GM06990 (cell line): ENCODE measurements around the gene WAC.

ENCODE experiments used
- DNase-seq: peaks from one replicate; pipeline ENCODE4 v3.0.0-alpha.2; 2011; ENCODE audit not compliant: insufficient read length; ENCODE audit errors: extremely low read depth
- H3K27me3 ChIP-seq: replicated peaks from 2 replicates; pipeline ENCODE4 v1.6.0; 2011; ENCODE audit warnings: low read length; ENCODE audit not compliant: control insufficient read depth, insufficient read depth
- H3K36me3 ChIP-seq: 2 replicates; pipeline ENCODE4 v1.5.1; 2011; ENCODE audit warnings: low read length; ENCODE audit not compliant: control insufficient read depth, insufficient read depth
- H3K4me3 ChIP-seq: replicated peaks from 2 replicates; pipeline ENCODE4 v1.5.1; 2011; ENCODE audit warnings: low read depth, mild to moderate bottlenecking, control low read depth, low read length
- CTCF ChIP-seq: IDR thresholded peaks from 2 replicates; pipeline ENCODE4 v1.5.1; 2011; ENCODE audit warnings: low read length, control low read depth, mild to moderate bottlenecking, inconsistent platforms; ENCODE audit not compliant: insufficient read depth, poor library complexity, severe bottlenecking

Gene WAC

GRCh38 chr10:28592953-28593352 is 60.0 kb downstream of the WAC start:
- Histone ChIP-seq H3K4me3 (no peak overlapping the region), H3K27me3 (no peaks in the 10 kb centered on the region), H3K36me3 (peaks cover 13% of the 10 kb centered on the region)
- DNase-seq: no peak
- TF ChIP-seq CTCF: no peak

DNA sequence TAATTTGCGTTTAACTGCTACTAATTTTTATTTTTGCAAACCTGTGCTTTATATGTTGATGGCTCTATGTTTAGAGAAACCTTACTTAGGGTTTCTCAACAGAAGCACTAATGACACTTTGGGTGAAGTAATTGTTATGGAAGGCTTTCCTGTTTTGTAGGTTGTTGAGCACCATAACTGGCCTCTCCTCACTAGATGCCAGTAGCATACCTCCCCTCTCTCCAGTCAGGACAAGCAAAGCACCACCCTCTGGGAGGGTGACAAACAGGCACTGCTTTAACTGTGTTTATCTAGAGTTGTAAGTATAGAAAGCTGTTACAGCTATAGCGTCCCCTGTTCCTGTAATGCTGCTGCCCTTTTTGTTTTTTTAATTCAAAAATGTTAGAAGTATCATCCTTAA is 60.9 kb downstream of the WAC start:
- Histone ChIP-seq H3K36me3 (peaks cover 15% of the 10 kb centered on the region), H3K27me3 (no peaks in the 10 kb centered on the region), H3K4me3 (no peak overlapping the region)
- no peak for DNase-seq
- no peak for TF ChIP-seq CTCF

GRCh38 chr10:28594406-28594805 is 61.5 kb downstream of the WAC start:
- H3K36me3 ChIP-seq: peaks cover 15% of the 10 kb centered on the region
- DNase-seq: no peak
- no peak for TF ChIP-seq CTCF
- no peaks in the 10 kb centered on the region for H3K27me3 ChIP-seq
- no peak overlapping the region for H3K4me3 ChIP-seq

- Histone ChIP-seq H3K27me3 (no peaks in the 10 kb centered on the region), H3K4me3 (no peak overlapping the region), H3K36me3 (peaks cover 13% of the 10 kb centered on the region)
- TF ChIP-seq CTCF: no peak
- DNase-seq: no peak
Measured at GRCh38 chr10:28595613-28596012, 62.7 kb downstream of the WAC start.

DNA sequence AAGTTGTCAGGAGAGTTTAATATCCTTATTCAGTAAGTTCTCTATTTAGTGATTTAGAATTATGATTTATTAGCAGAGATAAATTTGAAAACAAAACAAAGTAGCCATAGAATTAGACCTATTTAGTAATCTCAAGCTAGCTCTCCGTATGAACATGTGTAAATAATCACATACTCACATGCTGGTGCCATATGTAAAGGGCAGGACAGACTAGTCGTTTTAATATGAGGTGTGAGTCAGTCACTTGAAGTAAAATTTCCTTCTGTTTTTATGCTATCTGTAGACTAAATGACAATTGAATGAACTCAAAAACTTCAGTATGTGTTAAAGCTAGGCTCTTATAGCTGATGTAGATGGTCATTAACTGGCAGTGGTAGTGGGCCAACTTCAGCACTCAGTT is 67.1 kb downstream of the WAC start:
- H3K27me3 ChIP-seq: no peaks in the 10 kb centered on the region
- H3K4me3 ChIP-seq: no peak overlapping the region
- no peak for DNase-seq
- no peak for TF ChIP-seq CTCF
- H3K36me3 ChIP-seq: peaks cover 7% of the 10 kb centered on the region

GRCh38 chr10:28601012-28601411 is 68.1 kb downstream of the WAC start:
- no peak for TF ChIP-seq CTCF
- Histone ChIP-seq H3K4me3 (no peak overlapping the region), H3K27me3 (no peaks in the 10 kb centered on the region), H3K36me3 (peaks cover 4% of the 10 kb centered on the region; the same call in 1 of the 2 replicates)
- no peak for DNase-seq
